ENCODE data around the gene TSGA10IP.

Gene TSGA10IP

DNA sequence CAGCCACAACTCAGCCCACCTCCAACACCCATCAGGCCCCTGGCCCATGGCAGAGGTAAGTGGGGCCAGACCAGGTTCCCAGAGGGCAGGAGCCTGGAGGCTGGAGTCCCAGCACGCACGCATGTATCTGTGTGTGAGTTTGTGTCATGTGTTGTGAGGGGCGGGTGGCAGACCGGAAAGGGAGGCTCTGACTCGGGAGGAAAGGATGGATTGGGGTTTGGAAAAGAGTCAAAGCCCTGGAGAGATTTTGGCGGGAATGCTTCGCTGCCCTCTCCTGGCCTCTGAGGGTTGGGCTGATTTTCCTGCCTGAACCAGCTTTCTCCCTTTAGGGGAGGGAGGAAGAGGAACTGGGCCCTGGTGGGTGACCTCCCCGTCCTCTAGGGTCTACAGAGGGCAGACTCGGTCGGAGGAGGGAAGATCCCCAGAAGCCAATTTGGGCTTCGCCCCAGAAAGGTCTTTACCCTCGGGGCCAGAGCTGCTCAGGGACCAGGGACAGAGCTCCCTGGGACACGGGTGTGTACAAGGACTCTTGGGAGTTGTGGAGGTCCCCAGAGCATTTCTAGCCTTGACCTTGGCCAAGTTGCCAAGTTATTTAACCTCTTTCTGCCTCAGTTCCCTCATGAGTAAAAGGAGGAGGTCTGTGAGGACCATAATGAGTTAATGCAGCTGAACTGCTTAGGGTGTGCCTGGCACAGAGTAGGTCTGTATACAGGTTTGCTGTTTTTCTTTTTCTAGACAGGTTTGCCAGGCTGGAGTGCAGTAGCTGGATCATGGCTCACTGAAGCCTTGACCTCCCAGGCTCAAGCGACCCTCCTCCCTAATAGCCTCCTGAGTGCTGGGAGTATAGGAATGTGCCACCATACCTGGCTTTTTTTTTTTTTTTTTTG is 33.4 kb upstream of the TSGA10IP start:
- H3K27me3 ChIP-seq (ENCODE audit: insufficient read depth, poor library complexity, severe bottlenecking): no peaks in the 10 kb centered on the region
- DNase-seq (ENCODE audit: low read depth in 1 of 2, low spot score in 1 of 2): no peak
- TF ChIP-seq, protein P1, sequence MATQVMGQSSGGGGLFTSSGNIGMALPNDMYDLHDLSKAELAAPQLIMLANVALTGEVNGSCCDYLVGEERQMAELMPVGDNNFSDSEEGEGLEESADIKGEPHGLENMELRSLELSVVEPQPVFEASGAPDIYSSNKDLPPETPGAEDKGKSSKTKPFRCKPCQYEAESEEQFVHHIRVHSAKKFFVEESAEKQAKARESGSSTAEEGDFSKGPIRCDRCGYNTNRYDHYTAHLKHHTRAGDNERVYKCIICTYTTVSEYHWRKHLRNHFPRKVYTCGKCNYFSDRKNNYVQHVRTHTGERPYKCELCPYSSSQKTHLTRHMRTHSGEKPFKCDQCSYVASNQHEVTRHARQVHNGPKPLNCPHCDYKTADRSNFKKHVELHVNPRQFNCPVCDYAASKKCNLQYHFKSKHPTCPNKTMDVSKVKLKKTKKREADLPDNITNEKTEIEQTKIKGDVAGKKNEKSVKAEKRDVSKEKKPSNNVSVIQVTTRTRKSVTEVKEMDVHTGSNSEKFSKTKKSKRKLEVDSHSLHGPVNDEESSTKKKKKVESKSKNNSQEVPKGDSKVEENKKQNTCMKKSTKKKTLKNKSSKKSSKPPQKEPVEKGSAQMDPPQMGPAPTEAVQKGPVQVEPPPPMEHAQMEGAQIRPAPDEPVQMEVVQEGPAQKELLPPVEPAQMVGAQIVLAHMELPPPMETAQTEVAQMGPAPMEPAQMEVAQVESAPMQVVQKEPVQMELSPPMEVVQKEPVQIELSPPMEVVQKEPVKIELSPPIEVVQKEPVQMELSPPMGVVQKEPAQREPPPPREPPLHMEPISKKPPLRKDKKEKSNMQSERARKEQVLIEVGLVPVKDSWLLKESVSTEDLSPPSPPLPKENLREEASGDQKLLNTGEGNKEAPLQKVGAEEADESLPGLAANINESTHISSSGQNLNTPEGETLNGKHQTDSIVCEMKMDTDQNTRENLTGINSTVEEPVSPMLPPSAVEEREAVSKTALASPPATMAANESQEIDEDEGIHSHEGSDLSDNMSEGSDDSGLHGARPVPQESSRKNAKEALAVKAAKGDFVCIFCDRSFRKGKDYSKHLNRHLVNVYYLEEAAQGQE (IDR thresholded peaks at IDR 0.05; ENCODE audit: insufficient replicate concordance, low read depth): peak; percentile 45
- TF ChIP-seq POLR2AphosphoS5 (IDR thresholded peaks at IDR 0.05; ENCODE audit: low read depth): no peak
- TF ChIP-seq SPI1 (IDR thresholded peaks at IDR 0.05; ENCODE audit: borderline replicate concordance, low read depth): peak; percentile 74
- 0 out of 2 replicates have a peak overlapping the region, but pooled peaks have one; percentile 27 for H3K27ac ChIP-seq (replicated peaks)
- no peak overlapping the region for H3K4me3 ChIP-seq (replicated peaks; ENCODE audit: insufficient read depth, low read length)

DNA sequence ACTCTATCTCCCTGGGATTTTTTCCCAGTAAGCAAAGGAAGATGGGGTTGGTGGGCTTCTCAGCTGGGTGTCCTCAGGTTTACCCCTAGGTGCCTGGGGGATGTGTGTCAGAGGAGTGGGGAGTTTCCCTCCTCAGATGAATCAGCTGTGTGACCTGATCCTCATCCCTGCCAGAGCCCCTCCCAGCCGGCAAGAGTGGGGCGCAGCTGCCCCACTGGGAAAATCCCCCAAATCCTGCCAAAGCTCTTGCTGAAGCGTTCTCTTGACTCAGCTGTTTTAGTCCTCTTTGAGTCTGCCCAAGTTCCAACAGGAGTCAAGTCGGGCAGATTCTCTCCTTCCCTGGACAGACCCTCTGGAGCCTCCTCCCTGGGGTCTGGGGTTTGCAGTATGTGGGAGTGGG is 32.4 kb upstream of the TSGA10IP start:
- no peak for DNase-seq (ENCODE audit: low read depth in 1 of 2, low spot score in 1 of 2)
- Histone ChIP-seq H3K27ac (replicated peaks) (no peak overlapping the region), H3K4me3 (replicated peaks; ENCODE audit: insufficient read depth, low read length) (no peak overlapping the region), H3K27me3 (ENCODE audit: insufficient read depth, poor library complexity, severe bottlenecking) (no peaks in the 10 kb centered on the region)
- TF ChIP-seq, protein P2, sequence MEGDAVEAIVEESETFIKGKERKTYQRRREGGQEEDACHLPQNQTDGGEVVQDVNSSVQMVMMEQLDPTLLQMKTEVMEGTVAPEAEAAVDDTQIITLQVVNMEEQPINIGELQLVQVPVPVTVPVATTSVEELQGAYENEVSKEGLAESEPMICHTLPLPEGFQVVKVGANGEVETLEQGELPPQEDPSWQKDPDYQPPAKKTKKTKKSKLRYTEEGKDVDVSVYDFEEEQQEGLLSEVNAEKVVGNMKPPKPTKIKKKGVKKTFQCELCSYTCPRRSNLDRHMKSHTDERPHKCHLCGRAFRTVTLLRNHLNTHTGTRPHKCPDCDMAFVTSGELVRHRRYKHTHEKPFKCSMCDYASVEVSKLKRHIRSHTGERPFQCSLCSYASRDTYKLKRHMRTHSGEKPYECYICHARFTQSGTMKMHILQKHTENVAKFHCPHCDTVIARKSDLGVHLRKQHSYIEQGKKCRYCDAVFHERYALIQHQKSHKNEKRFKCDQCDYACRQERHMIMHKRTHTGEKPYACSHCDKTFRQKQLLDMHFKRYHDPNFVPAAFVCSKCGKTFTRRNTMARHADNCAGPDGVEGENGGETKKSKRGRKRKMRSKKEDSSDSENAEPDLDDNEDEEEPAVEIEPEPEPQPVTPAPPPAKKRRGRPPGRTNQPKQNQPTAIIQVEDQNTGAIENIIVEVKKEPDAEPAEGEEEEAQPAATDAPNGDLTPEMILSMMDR (IDR thresholded peaks at IDR 0.05; ENCODE audit: insufficient read depth, low read length): no peak
- TF ChIP-seq POLR2AphosphoS5 (IDR thresholded peaks at IDR 0.05; ENCODE audit: low read depth) (no peak), GABPA (IDR thresholded peaks at IDR 0.05; ENCODE audit: low read depth) (no peak), SPI1 (IDR thresholded peaks at IDR 0.05; ENCODE audit: borderline replicate concordance, low read depth) (no peak)
- TF ChIP-seq, protein P1 (IDR thresholded peaks at IDR 0.05; ENCODE audit: insufficient replicate concordance, low read depth): no peak

DNA sequence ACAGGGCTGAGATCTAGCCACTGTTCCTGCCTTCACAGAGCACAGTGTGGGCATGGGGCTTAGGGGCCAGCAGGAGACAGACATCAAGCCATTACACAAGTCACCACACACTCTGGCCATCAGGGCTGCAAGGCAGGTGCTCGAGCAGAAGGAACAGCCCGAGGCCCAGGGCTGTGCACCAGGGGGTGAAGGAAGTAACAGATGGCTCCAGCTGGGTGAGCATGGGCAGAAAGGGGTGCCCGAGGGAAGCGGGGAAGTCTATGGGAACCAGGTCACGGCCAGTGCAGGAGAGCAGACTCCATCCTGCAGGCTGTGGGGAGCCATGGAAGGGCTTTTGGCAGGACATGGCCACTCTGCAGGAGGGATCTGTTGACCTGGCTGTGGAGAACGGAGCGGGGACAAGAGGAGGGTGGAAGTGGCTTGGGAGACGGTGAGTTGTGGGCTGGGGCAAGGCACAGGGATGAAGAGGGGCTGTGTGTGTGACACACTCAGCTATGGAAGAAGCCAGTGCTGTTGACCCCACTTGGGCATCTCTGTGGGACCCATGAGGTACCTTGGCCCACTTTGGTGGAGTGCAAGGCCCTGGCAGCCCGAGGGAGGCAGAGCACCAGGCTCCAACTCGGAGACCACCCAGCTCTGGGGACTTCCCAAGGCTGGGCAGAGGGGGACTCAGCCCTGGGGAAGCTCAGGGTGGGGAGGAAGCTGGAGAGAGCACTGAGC is 30.0 kb upstream of the TSGA10IP start:
- H3K27ac ChIP-seq (replicated peaks): no peak overlapping the region
- no peaks in the 10 kb centered on the region for H3K27me3 ChIP-seq (ENCODE audit: insufficient read depth, poor library complexity, severe bottlenecking)

More for the DNA sequence above, 30.0 kb upstream of the TSGA10IP start:
- TF ChIP-seq POLR2AphosphoS5 (IDR thresholded peaks at IDR 0.05; ENCODE audit: low read depth) (peak; percentile 51), GABPA (IDR thresholded peaks at IDR 0.05; ENCODE audit: low read depth) (no peak), SPI1 (IDR thresholded peaks at IDR 0.05; ENCODE audit: borderline replicate concordance, low read depth) (no peak)
- TF ChIP-seq, protein P1 (IDR thresholded peaks at IDR 0.05; ENCODE audit: insufficient replicate concordance, low read depth): no peak
- peak in 1 of 2 experiments; percentile 58 for DNase-seq (ENCODE audit: low read depth in 1 of 2, low spot score in 1 of 2)
- H3K4me3 ChIP-seq (replicated peaks; ENCODE audit: insufficient read depth, low read length): no peak overlapping the region

Measured in HL-60 (cell line).